ENCODE measurements around the gene RIPOR2. TPM values are rescaled to one million over a fixed set of nuclear protein-coding genes. Genes with fewer than 3 reads are reported as not detected.

RIPOR2 gene
- total and polyA plus RNA-seq, 4 donors = 1.6 to 10.9 (median 3.7) TPM

- no peak for DNase-seq (ENCODE audit: low spot score)
- Histone ChIP-seq H3K36me3 (ENCODE audit: control insufficient read depth in 4 of 4, insufficient read depth in 3 of 4, low read depth in 1 of 4, low read length in 3 of 4) (no peaks in the 10 kb centered on the region), H3K9me3 (ENCODE audit: control insufficient read depth in 4 of 4, low read length in 3 of 4) (no peaks in the 10 kb centered on the region), H3K27ac (ENCODE audit: low read depth in 1 of 2, low read length in 2 of 2) (no peak overlapping the region), H3K27me3 (ENCODE audit: control insufficient read depth in 4 of 4, insufficient read depth in 4 of 4, low read length in 3 of 4) (no peaks in the 10 kb centered on the region), H3K4me1 (ENCODE audit: control insufficient read depth in 4 of 4, insufficient read depth in 4 of 4, low read length in 3 of 4) (no peaks in the 10 kb centered on the region), H3K4me3 (ENCODE audit: low read depth in 1 of 3, low read length in 3 of 3) (no peak overlapping the region), H3K9ac (ENCODE audit: low read depth in 1 of 2, low read length in 2 of 2) (no peak overlapping the region)
- 76% methylated on average over 6 of the region's 6 CpGs for WGBS
- TF ChIP-seq ZBTB33 (IDR thresholded peaks at IDR 0.05) = no peak
- no peak for TF ChIP-seq GABPA (IDR thresholded peaks at IDR 0.05 in 1 of 2, conservative IDR thresholded peaks at IDR 0.05 in 1 of 2)
- no peak for TF ChIP-seq FOXA2 (IDR thresholded peaks at IDR 0.05)
- TF ChIP-seq RXRA (IDR thresholded peaks at IDR 0.05) = no peak
- TF ChIP-seq YY1 (IDR thresholded peaks at IDR 0.05) = no peak
- TF ChIP-seq FOXA1 (IDR thresholded peaks at IDR 0.05) = no peak
- TF ChIP-seq SP1 (IDR thresholded peaks at IDR 0.05) = no peak
Observed at GRCh38 chr6:24824142-24824938, 111.4 kb downstream of the RIPOR2 start.

GRCh38 chr6:24823185-24823584 lies 112.6 kb downstream of the RIPOR2 start:
- 88% methylated on average over 2 of the region's 2 CpGs for WGBS

More at GRCh38 chr6:24823185-24823584, 112.6 kb downstream of the RIPOR2 start:
- Histone ChIP-seq H3K4me3 (ENCODE audit: low read depth in 1 of 3, low read length in 3 of 3) (no peak overlapping the region), H3K36me3 (ENCODE audit: control insufficient read depth in 4 of 4, insufficient read depth in 3 of 4, low read depth in 1 of 4, low read length in 3 of 4) (no peaks in the 10 kb centered on the region), H3K27me3 (ENCODE audit: control insufficient read depth in 4 of 4, insufficient read depth in 4 of 4, low read length in 3 of 4) (no peaks in the 10 kb centered on the region), H3K9me3 (ENCODE audit: control insufficient read depth in 4 of 4, low read length in 3 of 4) (no peaks in the 10 kb centered on the region), H3K9ac (ENCODE audit: low read depth in 1 of 2, low read length in 2 of 2) (no peak overlapping the region), H3K27ac (ENCODE audit: low read depth in 1 of 2, low read length in 2 of 2) (no peak overlapping the region), H3K4me1 (ENCODE audit: control insufficient read depth in 4 of 4, insufficient read depth in 4 of 4, low read length in 3 of 4) (no peaks in the 10 kb centered on the region)
- no peak for DNase-seq (ENCODE audit: low spot score)
- TF ChIP-seq YY1 (IDR thresholded peaks at IDR 0.05) = no peak
- TF ChIP-seq HNF4G (IDR thresholded peaks at IDR 0.05) = no peak
- no peak for TF ChIP-seq ATF3 (IDR thresholded peaks at IDR 0.05)
- no peak for TF ChIP-seq RAD21 (IDR thresholded peaks at IDR 0.05)
- TF ChIP-seq EGR1 (IDR thresholded peaks at IDR 0.05; ENCODE audit: low read depth in 2 of 2) = no peak
- no peak for TF ChIP-seq HNF4A (conservative IDR thresholded peaks at IDR 0.05)
- no peak for TF ChIP-seq FOXA2 (IDR thresholded peaks at IDR 0.05)
- no peak for TF ChIP-seq REST (IDR thresholded peaks at IDR 0.05)
- TF ChIP-seq ZBTB33 (IDR thresholded peaks at IDR 0.05) = no peak
- no peak for TF ChIP-seq NR2F2 (IDR thresholded peaks at IDR 0.05)
- TF ChIP-seq MAX (IDR thresholded peaks at IDR 0.05) = no peak
- TF ChIP-seq CTCF (IDR thresholded peaks at IDR 0.05; ENCODE audit: low read depth, low read length, missing input control) = no peak
- TF ChIP-seq FOXA1 (IDR thresholded peaks at IDR 0.05) = no peak
- no peak for TF ChIP-seq SP1 (IDR thresholded peaks at IDR 0.05)
- no peak for TF ChIP-seq JUND (IDR thresholded peaks at IDR 0.05)
- no peak for TF ChIP-seq TAF1 (conservative IDR thresholded peaks at IDR 0.05)
- TF ChIP-seq RXRA (IDR thresholded peaks at IDR 0.05) = no peak
- no peak for TF ChIP-seq GABPA (IDR thresholded peaks at IDR 0.05 in 1 of 2, conservative IDR thresholded peaks at IDR 0.05 in 1 of 2)

Data from liver (tissue), 9 donors.